ENCODE measurements around the gene ACBD6. TPM values are rescaled to one million over a fixed set of nuclear protein-coding genes. Genes with fewer than 3 reads are reported as not detected.

The ACBD6 gene
- total RNA-seq, 1 experiment from 2014 or later: 74.7 TPM

DNA sequence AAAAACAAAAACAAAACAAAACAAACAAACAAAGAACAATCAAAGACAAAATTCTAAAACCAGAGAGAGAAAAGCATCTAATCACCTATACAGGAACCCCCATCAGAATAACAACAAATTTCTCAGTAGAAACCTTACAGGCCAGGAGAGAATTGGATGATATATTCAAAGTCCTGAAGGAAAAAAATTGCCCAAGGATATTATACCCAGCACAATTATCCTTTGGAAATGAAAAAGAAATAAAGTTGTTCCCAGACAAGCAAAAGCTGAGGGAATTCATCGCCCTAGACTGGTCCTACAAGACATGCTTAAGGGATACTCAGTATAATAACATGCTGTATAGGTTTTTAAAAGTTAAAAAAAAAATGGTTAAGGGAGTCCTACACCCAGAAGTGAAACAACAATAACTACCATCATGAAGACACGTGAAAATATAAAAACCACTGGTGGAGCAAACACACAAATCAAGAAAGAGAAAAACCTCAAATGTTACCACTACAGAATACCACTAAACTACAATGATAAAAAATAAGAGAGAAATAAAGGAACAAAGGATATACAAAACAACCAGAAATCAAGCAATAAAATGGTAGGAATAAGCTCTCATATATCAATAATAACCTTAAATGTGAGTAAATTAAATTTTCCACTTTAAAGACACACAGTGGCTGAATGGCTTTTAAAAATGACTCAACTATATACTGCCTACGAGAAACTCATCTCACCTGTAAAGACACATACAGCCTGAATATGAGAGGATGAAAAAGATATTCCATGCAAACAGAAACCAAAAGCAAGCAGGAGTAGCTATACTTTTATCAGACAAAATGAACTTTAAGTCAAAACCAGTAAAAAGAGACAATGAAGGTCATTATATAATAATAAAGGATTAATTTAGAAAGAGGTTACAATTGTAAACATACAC is 121.9 kb downstream of the ACBD6 start:
- no TSS peak for BruUV-seq (replicated peaks)
- DNase-seq: no peak
- Mint-ChIP-seq H3K27me3 (ENCODE audit: insufficient read depth, unreplicated experiment) (no peaks in the 10 kb centered on the region), H3K4me1 (ENCODE audit: low read depth, unreplicated experiment) (no peaks in the 10 kb centered on the region), H3K36me3 (ENCODE audit: insufficient read depth, unreplicated experiment) (peaks cover 7% of the 10 kb centered on the region), H3K9me3 (ENCODE audit: unreplicated experiment) (peaks cover 58% of the 10 kb centered on the region), H3K27ac (ENCODE audit: unreplicated experiment) (no peak overlapping the region), H3K4me3 (ENCODE audit: unreplicated experiment) (no peak overlapping the region)
- TF ChIP-seq, protein P1, sequence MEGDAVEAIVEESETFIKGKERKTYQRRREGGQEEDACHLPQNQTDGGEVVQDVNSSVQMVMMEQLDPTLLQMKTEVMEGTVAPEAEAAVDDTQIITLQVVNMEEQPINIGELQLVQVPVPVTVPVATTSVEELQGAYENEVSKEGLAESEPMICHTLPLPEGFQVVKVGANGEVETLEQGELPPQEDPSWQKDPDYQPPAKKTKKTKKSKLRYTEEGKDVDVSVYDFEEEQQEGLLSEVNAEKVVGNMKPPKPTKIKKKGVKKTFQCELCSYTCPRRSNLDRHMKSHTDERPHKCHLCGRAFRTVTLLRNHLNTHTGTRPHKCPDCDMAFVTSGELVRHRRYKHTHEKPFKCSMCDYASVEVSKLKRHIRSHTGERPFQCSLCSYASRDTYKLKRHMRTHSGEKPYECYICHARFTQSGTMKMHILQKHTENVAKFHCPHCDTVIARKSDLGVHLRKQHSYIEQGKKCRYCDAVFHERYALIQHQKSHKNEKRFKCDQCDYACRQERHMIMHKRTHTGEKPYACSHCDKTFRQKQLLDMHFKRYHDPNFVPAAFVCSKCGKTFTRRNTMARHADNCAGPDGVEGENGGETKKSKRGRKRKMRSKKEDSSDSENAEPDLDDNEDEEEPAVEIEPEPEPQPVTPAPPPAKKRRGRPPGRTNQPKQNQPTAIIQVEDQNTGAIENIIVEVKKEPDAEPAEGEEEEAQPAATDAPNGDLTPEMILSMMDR (IDR thresholded peaks at IDR 0.05; ENCODE audit: insufficient read depth in 1 of 2, low read depth in 1 of 2, low read length in 1 of 2, severe bottlenecking in 1 of 2, unreplicated experiment in 1 of 2): no peak
- CTCF ChIA-PET: no interaction called here
- Histone ChIP-seq H3K27me3 (replicated peaks; ENCODE audit: control insufficient read depth, insufficient read depth, low read length) (no peaks in the 10 kb centered on the region), H3K4me1 (no peaks in the 10 kb centered on the region), H3K36me3 (ENCODE audit: control insufficient read depth, insufficient read depth, low read length) (no peaks in the 10 kb centered on the region; the same call in 1 of the 2 replicates), H3K9me3 (peaks cover 38% of the 10 kb centered on the region), H3K4me3 (ENCODE audit: low read depth, low read length) (no peak overlapping the region)
- intact Hi-C loops (cut with micrococcal nuclease; ENCODE audit: unreplicated experiment): no loop called here
- POLR2A ChIA-PET: no interaction called here

DNA sequence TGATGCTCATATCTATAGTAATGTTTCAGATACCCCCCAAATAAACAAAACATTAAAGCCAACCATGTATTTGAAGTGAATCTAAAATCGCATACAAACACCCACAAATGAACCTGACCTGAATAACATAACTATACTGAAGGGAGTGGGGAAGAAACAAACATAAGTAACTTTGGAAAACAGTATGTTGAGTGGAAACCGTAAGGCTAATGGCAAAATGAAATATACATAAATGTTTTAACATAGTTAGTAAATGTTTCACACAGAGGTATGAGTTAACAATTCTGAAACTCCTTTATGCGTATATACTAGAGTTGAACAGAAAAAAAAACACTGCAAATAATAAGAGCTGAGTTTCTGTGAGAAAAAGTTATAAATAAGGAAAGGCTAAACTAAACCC is 125.6 kb downstream of the ACBD6 start:
- Histone ChIP-seq H3K9me3 (peaks cover 26% of the 10 kb centered on the region), H3K4me1 (no peaks in the 10 kb centered on the region; the same call in 1 of the 2 replicates), H3K36me3 (ENCODE audit: control insufficient read depth, insufficient read depth, low read length) (no peaks in the 10 kb centered on the region; the same call in 1 of the 2 replicates), H3K4me3 (ENCODE audit: low read depth, low read length) (no peak overlapping the region), H3K27me3 (replicated peaks; ENCODE audit: control insufficient read depth, insufficient read depth, low read length) (no peaks in the 10 kb centered on the region)
- CTCF ChIA-PET: no interaction called here
- Mint-ChIP-seq H3K4me3 (ENCODE audit: unreplicated experiment) (no peak overlapping the region), H3K36me3 (ENCODE audit: insufficient read depth, unreplicated experiment) (peaks cover 7% of the 10 kb centered on the region), H3K4me1 (ENCODE audit: low read depth, unreplicated experiment) (peaks cover 8% of the 10 kb centered on the region), H3K27ac (ENCODE audit: unreplicated experiment) (no peak overlapping the region), H3K27me3 (ENCODE audit: insufficient read depth, unreplicated experiment) (no peaks in the 10 kb centered on the region), H3K9me3 (ENCODE audit: unreplicated experiment) (peaks cover 35% of the 10 kb centered on the region)
- BruUV-seq (replicated peaks): no TSS peak
- TF ChIP-seq, protein P1 (IDR thresholded peaks at IDR 0.05; ENCODE audit: insufficient read depth in 1 of 2, low read depth in 1 of 2, low read length in 1 of 2, severe bottlenecking in 1 of 2, unreplicated experiment in 1 of 2): no peak
- no peak for DNase-seq
- intact Hi-C loops (cut with micrococcal nuclease; ENCODE audit: unreplicated experiment): no loop called here
- POLR2A ChIA-PET: no interaction called here

DNA sequence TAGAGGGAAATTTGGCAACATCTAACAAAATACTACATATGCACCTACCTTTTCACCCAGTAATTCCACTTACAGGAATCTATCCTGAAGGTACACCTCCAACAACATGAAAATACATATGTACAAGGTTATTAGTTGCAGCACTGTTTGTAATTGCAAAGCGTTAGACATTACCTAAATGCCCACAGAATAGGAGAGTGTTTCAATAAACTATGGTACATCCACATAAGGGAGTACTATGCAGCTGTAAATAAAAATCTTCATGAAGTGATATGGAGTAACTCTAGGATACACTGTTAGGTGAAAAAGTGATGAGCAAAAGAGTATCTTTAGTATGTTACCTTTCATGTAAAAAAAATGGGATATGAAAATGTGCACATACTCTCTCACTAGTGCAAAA is 126.1 kb downstream of the ACBD6 start:
- H3K4me1 Mint-ChIP-seq (ENCODE audit: low read depth, unreplicated experiment): peaks cover 10% of the 10 kb centered on the region
- H3K36me3 ChIP-seq (ENCODE audit: control insufficient read depth, insufficient read depth, low read length): no peaks in the 10 kb centered on the region; the same call in 1 of the 2 replicates
- no TSS peak for BruUV-seq (replicated peaks)
- DNase-seq: no peak
- H3K27me3 ChIP-seq (replicated peaks; ENCODE audit: control insufficient read depth, insufficient read depth, low read length): no peaks in the 10 kb centered on the region
- H3K27me3 Mint-ChIP-seq (ENCODE audit: insufficient read depth, unreplicated experiment): no peaks in the 10 kb centered on the region
- H3K4me3 ChIP-seq (ENCODE audit: low read depth, low read length): no peak overlapping the region
- H3K4me1 ChIP-seq: no peaks in the 10 kb centered on the region; the same call in 1 of the 2 replicates
- H3K9me3 ChIP-seq: peaks cover 24% of the 10 kb centered on the region
- peaks cover 7% of the 10 kb centered on the region for H3K36me3 Mint-ChIP-seq (ENCODE audit: insufficient read depth, unreplicated experiment)
- TF ChIP-seq, protein P1 (IDR thresholded peaks at IDR 0.05; ENCODE audit: insufficient read depth in 1 of 2, low read depth in 1 of 2, low read length in 1 of 2, severe bottlenecking in 1 of 2, unreplicated experiment in 1 of 2): no peak
- peaks cover 32% of the 10 kb centered on the region for H3K9me3 Mint-ChIP-seq (ENCODE audit: unreplicated experiment)
- no peak overlapping the region for H3K27ac Mint-ChIP-seq (ENCODE audit: unreplicated experiment)
- POLR2A ChIA-PET: no interaction called here
- CTCF ChIA-PET: no interaction called here
- intact Hi-C loops (cut with micrococcal nuclease; ENCODE audit: unreplicated experiment): no loop called here
- no peak overlapping the region for H3K4me3 Mint-ChIP-seq (ENCODE audit: unreplicated experiment)

Measured in Caco-2 (cell line).